ENCODE data around the gene SUMO2. TPM values are rescaled to one million over a fixed set of nuclear protein-coding genes. Genes with fewer than 3 reads are reported as not detected.
"Not testable (repeated sequence)": the region's sequence is repeated elsewhere in the genome, so short reads cannot be mapped to it uniquely, and the experiment has no call there.

The SUMO2 gene
- total RNA-seq, 1 experiment from 2014 or later: 859 TPM

DNA sequence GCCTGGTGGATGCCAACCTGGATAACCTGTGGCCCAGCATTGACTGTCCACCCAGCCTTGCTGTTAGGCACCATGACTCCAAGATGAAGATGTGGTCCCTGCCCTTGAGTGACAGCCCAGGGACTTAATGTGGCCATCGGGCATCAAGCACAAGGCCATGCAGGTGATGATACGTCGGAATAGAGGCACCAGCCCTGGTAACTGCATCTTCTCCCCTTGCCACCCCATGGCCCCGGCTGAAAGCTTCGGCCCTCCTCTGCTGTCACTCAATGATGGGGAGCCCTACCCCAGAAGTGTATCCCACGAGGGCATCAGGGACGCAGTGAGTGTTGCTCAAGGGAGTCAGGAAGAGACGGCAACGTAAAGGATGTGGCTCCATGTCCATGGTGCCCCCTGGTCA, 53.2 kb downstream of the SUMO2 start (continued):
- TF ChIP-seq, protein P1, sequence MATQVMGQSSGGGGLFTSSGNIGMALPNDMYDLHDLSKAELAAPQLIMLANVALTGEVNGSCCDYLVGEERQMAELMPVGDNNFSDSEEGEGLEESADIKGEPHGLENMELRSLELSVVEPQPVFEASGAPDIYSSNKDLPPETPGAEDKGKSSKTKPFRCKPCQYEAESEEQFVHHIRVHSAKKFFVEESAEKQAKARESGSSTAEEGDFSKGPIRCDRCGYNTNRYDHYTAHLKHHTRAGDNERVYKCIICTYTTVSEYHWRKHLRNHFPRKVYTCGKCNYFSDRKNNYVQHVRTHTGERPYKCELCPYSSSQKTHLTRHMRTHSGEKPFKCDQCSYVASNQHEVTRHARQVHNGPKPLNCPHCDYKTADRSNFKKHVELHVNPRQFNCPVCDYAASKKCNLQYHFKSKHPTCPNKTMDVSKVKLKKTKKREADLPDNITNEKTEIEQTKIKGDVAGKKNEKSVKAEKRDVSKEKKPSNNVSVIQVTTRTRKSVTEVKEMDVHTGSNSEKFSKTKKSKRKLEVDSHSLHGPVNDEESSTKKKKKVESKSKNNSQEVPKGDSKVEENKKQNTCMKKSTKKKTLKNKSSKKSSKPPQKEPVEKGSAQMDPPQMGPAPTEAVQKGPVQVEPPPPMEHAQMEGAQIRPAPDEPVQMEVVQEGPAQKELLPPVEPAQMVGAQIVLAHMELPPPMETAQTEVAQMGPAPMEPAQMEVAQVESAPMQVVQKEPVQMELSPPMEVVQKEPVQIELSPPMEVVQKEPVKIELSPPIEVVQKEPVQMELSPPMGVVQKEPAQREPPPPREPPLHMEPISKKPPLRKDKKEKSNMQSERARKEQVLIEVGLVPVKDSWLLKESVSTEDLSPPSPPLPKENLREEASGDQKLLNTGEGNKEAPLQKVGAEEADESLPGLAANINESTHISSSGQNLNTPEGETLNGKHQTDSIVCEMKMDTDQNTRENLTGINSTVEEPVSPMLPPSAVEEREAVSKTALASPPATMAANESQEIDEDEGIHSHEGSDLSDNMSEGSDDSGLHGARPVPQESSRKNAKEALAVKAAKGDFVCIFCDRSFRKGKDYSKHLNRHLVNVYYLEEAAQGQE (IDR thresholded peaks at IDR 0.05; ENCODE audit: low read depth): no peak
- TF ChIP-seq, protein P2, sequence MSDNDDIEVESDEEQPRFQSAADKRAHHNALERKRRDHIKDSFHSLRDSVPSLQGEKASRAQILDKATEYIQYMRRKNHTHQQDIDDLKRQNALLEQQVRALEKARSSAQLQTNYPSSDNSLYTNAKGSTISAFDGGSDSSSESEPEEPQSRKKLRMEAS (IDR thresholded peaks at IDR 0.05): no peak
- no peak for TF ChIP-seq CTCF (IDR thresholded peaks at IDR 0.05 in 2 of 3, conservative IDR thresholded peaks at IDR 0.05 in 1 of 3; ENCODE audit: borderline replicate concordance in 1 of 3, insufficient read depth in 1 of 3, low read depth in 2 of 3, low read length in 2 of 3)

- peaks cover 79% of the 10 kb centered on the region for H3K79me2 ChIP-seq (ENCODE audit: insufficient read depth, low read length)
- H3K9me2 ChIP-seq (ENCODE audit: insufficient read depth): no peaks in the 10 kb centered on the region
- ChIA-PET RAD21 (ENCODE audit: low non-redundant PET in 1 of 2, low total read pairs in 2 of 2, uncharacterized antibody in 2 of 2, unreplicated experiment in 2 of 2) (no interaction called here), CTCF (interaction anchor here (1.0 to 4.9 kb wide), 3 partner anchors 13 to 94 kb away, joined by 3 to 50 read pairs (median 3); no protein-coding TSS in a partner anchor), POLR2A (no interaction called here)
- intact Hi-C loops (cut with micrococcal nuclease): no loop called here
- no peaks in the 10 kb centered on the region for H4K20me1 ChIP-seq (ENCODE audit: insufficient read depth)
- H3K27ac ChIP-seq (ENCODE audit: low read depth, low read length): no peak overlapping the region; the same call in 1 of the 2 replicates
- peaks cover 0 to 28% of the 10 kb centered on the region in 2 experiments; a peak in 1 of 4 replicates for H3K36me3 ChIP-seq (ENCODE audit: control insufficient read depth in 1 of 2, insufficient read depth in 2 of 2, low read length in 2 of 2)
- DNase-seq (ENCODE audit: low read depth, low spot score) (no peak), ATAC-seq (no peak)
- H3K9ac ChIP-seq (ENCODE audit: low read length): no peak overlapping the region
- no TSS peak for BruUV-seq (replicated peaks)
- no peaks in the 10 kb centered on the region for H3K27me3 ChIP-seq (ENCODE audit: insufficient read depth, low read length)
- peaks cover 40 to 77% of the 10 kb centered on the region in 2 experiments for H3K4me1 ChIP-seq (ENCODE audit: control insufficient read depth in 1 of 2, insufficient read depth in 2 of 2, low read length in 2 of 2)
- H2AFZ ChIP-seq (ENCODE audit: low read depth, low read length, poor library complexity, severe bottlenecking): no peak overlapping the region
- TF ChIP-seq, protein P1 (IDR thresholded peaks at IDR 0.05; ENCODE audit: low read depth): no peak
- TF ChIP-seq ZFX (IDR thresholded peaks at IDR 0.05): 0 out of 2 replicates have a peak, but pooled peaks have one; percentile 3
- no peaks in the 10 kb centered on the region for H3K9me3 ChIP-seq (ENCODE audit: control insufficient read depth in 1 of 2, insufficient read depth in 1 of 2, low read depth in 1 of 2, low read length in 2 of 2)
- no peak overlapping the region for H3K4me2 ChIP-seq (ENCODE audit: low read length)
- H3K4me3 ChIP-seq (replicated peaks in 1 of 2; ENCODE audit: low read depth in 1 of 2, low read length in 2 of 2): no peak overlapping the region
Observed at GRCh38 chr17:75128694-75129505, 53.9 kb downstream of the SUMO2 start.

DNA sequence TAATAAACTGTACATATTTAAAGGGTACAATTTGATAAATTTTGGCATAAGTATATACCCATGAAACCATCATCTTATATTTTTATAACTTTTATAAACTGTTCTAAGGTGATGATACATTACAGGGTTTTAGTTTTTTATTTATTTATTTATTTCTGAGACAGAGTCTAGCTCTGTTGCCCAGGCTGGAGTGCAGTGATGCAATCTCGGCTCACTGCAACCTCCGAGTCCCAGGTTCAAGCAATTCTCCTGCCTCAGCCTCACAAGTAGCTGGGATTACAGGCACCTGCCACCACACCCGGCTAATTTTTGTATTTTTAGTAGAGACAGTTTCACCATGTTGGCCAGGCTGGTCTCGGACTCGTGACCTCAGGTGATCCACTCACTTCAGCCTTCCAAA, 54.8 kb downstream of the SUMO2 start:
- BruUV-seq (replicated peaks); H4K20me1 ChIP-seq (ENCODE audit: insufficient read depth); H3K4me3 ChIP-seq (replicated peaks in 1 of 2; ENCODE audit: low read depth in 1 of 2, low read length in 2 of 2); H3K4me2 ChIP-seq (ENCODE audit: low read length); intact Hi-C loops (cut with micrococcal nuclease); DNase-seq (ENCODE audit: low read depth, low spot score); H3K9me3 ChIP-seq (ENCODE audit: control insufficient read depth in 1 of 2, insufficient read depth in 1 of 2, low read depth in 1 of 2, low read length in 2 of 2); H3K9me2 ChIP-seq (ENCODE audit: insufficient read depth); ATAC-seq; RAD21 ChIA-PET (ENCODE audit: low non-redundant PET in 1 of 2, low total read pairs in 2 of 2, uncharacterized antibody in 2 of 2, unreplicated experiment in 2 of 2); H3K9ac ChIP-seq (ENCODE audit: low read length); H3K27me3 ChIP-seq (ENCODE audit: insufficient read depth, low read length); H2AFZ ChIP-seq (ENCODE audit: low read depth, low read length, poor library complexity, severe bottlenecking): not testable (repeated sequence)
- Histone ChIP-seq H3K36me3 (ENCODE audit: control insufficient read depth in 1 of 2, insufficient read depth in 2 of 2, low read length in 2 of 2) (peaks cover 0 to 28% of the 10 kb centered on the region in 2 experiments; a peak in 1 of 4 replicates), H3K4me1 (ENCODE audit: control insufficient read depth in 1 of 2, insufficient read depth in 2 of 2, low read length in 2 of 2) (peaks cover 45 to 79% of the 10 kb centered on the region in 2 experiments), H3K27ac (ENCODE audit: low read depth, low read length) (peak overlapping the region; percentile 0; the same call in 1 of the 2 replicates), H3K79me2 (ENCODE audit: insufficient read depth, low read length) (peaks cover 86% of the 10 kb centered on the region)
- POLR2A ChIA-PET: interaction anchor here (0.6 kb wide), 1 partner anchor 22 kb away, joined by 3 read pairs; no protein-coding TSS in a partner anchor
- CTCF ChIA-PET: interaction anchor here (0.6 kb wide), 1 partner anchor 14 kb away, joined by 3 read pairs; no protein-coding TSS in a partner anchor

Data from HCT116 (cell line).